CD14-positive monocyte (primary cell): ENCODE measurements around the gene WFDC1. TPM values are rescaled to one million over a fixed set of nuclear protein-coding genes. Genes with fewer than 3 reads are reported as not detected.

ENCODE experiments used
- DNase-seq, 3 donors: peaks; one replicate each; pipeline ENCODE4 v3.0.0-alpha.2; 2011 to 2022
- H2AFZ ChIP-seq: 2 replicates; pipeline ENCODE4 v1.6.0; 2012; ENCODE audit warnings: mild to moderate bottlenecking, low read depth, low read length, inconsistent platforms; ENCODE audit not compliant: insufficient read depth, poor library complexity, severe bottlenecking
- H3K27ac ChIP-seq, 2 donors: 1 replicate in 1 of 2; 2 replicates in 1 of 2; pipeline ENCODE4 v1.5.1; 2012 to 2013; ENCODE audit warnings: low read length in 2 of 2, control low read depth in 1 of 2, inconsistent platforms in 1 of 2, low read depth in 1 of 2, mild to moderate bottlenecking in 1 of 2
- H3K27me3 ChIP-seq, 2 donors: one replicate each; pipeline versions ENCODE4 v1.6.0 to v1.6.1; 2011 to 2013; ENCODE audit warnings: low read length in 2 of 2; ENCODE audit not compliant: control insufficient read depth in 2 of 2, insufficient read depth in 2 of 2
- H3K36me3 ChIP-seq, 2 donors: replicated peaks in 1 of 2; 1 replicate in 1 of 2; 2 replicates in 1 of 2; pipeline versions ENCODE4 v1.5.1 to v1.6.1; 2012 to 2013; ENCODE audit warnings: low read length in 2 of 2, control low read depth in 1 of 2, inconsistent platforms in 1 of 2, mild to moderate bottlenecking in 1 of 2; ENCODE audit not compliant: insufficient read depth in 2 of 2, control insufficient read depth in 1 of 2
- H3K4me1 ChIP-seq, 2 donors: 1 replicate in 1 of 2; 2 replicates in 1 of 2; pipeline versions ENCODE4 v1.5.1 to v1.6.1; 2012 to 2013; ENCODE audit warnings: low read length in 2 of 2, control low read depth in 1 of 2, inconsistent platforms in 1 of 2, mild to moderate bottlenecking in 1 of 2, moderate library complexity in 1 of 2; ENCODE audit not compliant: insufficient read depth in 2 of 2, control insufficient read depth in 1 of 2
- H3K4me2 ChIP-seq: replicated peaks from 2 replicates; pipeline ENCODE3; 2012; ENCODE audit warnings: low read length, moderate library complexity, mild to moderate bottlenecking; ENCODE audit not compliant: poor library complexity, severe bottlenecking; ENCODE audit errors: extremely low read depth
- H3K4me3 ChIP-seq, 3 experiments: fragments of 200-600 bp in 1 of 3; sonication (generic) in 1 of 3; replicated peaks in 1 of 3; 1 replicate in 2 of 3; 2 replicates in 1 of 3; pipeline ENCODE4 v1.5.1; 2011 to 2013; ENCODE audit warnings: low read length in 3 of 3, mild to moderate bottlenecking in 3 of 3, control low read depth in 2 of 3, low read depth in 2 of 3, inconsistent platforms in 1 of 3, moderate library complexity in 1 of 3
- H3K79me2 ChIP-seq: 2 replicates; pipeline ENCODE4 v1.6.0; 2012; ENCODE audit warnings: mild to moderate bottlenecking, control low read depth, inconsistent platforms, low read length, moderate library complexity; ENCODE audit not compliant: insufficient read depth
- H3K9ac ChIP-seq: 2 replicates; pipeline ENCODE4 v1.6.0; 2017; ENCODE audit warnings: low read length, mild to moderate bottlenecking; ENCODE audit not compliant: insufficient read depth, poor library complexity, severe bottlenecking
- H3K9me3 ChIP-seq, 2 donors: replicated peaks in 1 of 2; 1 replicate in 1 of 2; 2 replicates in 1 of 2; pipeline versions ENCODE4 v1.5.1 to v1.6.1; 2012 to 2013; ENCODE audit warnings: low read length in 2 of 2, control low read depth in 1 of 2; ENCODE audit not compliant: control insufficient read depth in 1 of 2, insufficient read depth in 1 of 2
- H4K20me1 ChIP-seq: 2 replicates; pipeline ENCODE4 v1.6.0; 2012; ENCODE audit warnings: mild to moderate bottlenecking, low read length, control low read depth, moderate library complexity; ENCODE audit not compliant: insufficient read depth
- H3K27ac Mint-ChIP-seq, 7 donors: one replicate each; pipeline ENCODE4 v1.8.0; 2020; ENCODE audit warnings: mild to moderate bottlenecking in 7 of 7, mixed read lengths in 7 of 7, moderate library complexity in 6 of 7, inconsistent platforms in 2 of 7
- H3K27me3 Mint-ChIP-seq, 3 donors: one replicate each; pipeline ENCODE4 v1.8.0; 2021 to 2022; ENCODE audit warnings: low read depth in 3 of 3, mild to moderate bottlenecking in 3 of 3, mixed read lengths in 3 of 3, moderate library complexity in 3 of 3, inconsistent platforms in 1 of 3
- H3K36me3 Mint-ChIP-seq, 2 donors: one replicate each; pipeline ENCODE4 v1.8.0; 2020; ENCODE audit warnings: mixed read lengths in 2 of 2, inconsistent platforms in 1 of 2, mild to moderate bottlenecking in 1 of 2
- H3K4me1 Mint-ChIP-seq: one replicate; pipeline ENCODE4 v1.8.0; 2020; ENCODE audit warnings: mild to moderate bottlenecking, mixed read lengths
- H3K4me3 Mint-ChIP-seq, 2 donors: one replicate each; pipeline ENCODE4 v1.8.0; 2020; ENCODE audit warnings: mild to moderate bottlenecking in 2 of 2, mixed read lengths in 2 of 2, moderate library complexity in 1 of 2
- H3K9me3 Mint-ChIP-seq, 7 donors: one replicate each; pipeline ENCODE4 v1.8.0; 2020 to 2022; ENCODE audit warnings: mixed read lengths in 7 of 7, mild to moderate bottlenecking in 6 of 7, moderate library complexity in 6 of 7, inconsistent platforms in 2 of 7
- CTCF ChIP-seq: fragments of 200-600 bp; IDR thresholded peaks from one replicate; pipeline ENCODE4 v1.8.0; 2022; ENCODE audit warnings: antibody characterized with exemption, mild to moderate bottlenecking
- WGBS: methylation state at CpG from one replicate; pipeline ENCODE4 v1.1.5; 2013; ENCODE audit warnings: missing lambda C conversion rate; ENCODE audit not compliant: insufficient coverage; 5-methylcytosine and 5-hydroxymethylcytosine counted together
- intact Hi-C, 2 donors: fragments of 100-400 bp; cut with micrococcal nuclease; formaldehyde crosslinking; loops; one replicate each; pipeline versions ENCODE4 v1.15.0 to v1.15.1; 2023
- polyA plus RNA-seq, 3 donors: library from polyadenylated mRNA; depleted of rRNA in 1 of 3; unstranded in 2 of 3; stranded (reverse) in 1 of 3; fragments of 300-500 nt in 2 of 3; fragments of >200 nt in 1 of 3; fragmentation: Illumina TruSeq in 2 of 3; gene quantifications; 1 replicate in 2 of 3; 2 replicates in 1 of 3; pipeline ENCODE4 v1.2.3, GENCODE V29; 2012 to 2021

The WFDC1 gene
- polyA plus RNA-seq, 3 donors: not detected

GRCh38 chr16:84283314-84284153 lies 11.1 kb upstream of the WFDC1 start:
- peaks cover 7 to 13% (median 9%) of the 10 kb centered on the region in 3 donors for H3K27me3 Mint-ChIP-seq
- intact Hi-C loops: no loop called here
- no peak overlapping the region for H2AFZ ChIP-seq
- no peak overlapping the region for H3K27ac ChIP-seq
- H3K9me3 Mint-ChIP-seq: no peaks in the 10 kb centered on the region
- no peak for TF ChIP-seq CTCF
- no peak overlapping the region for H3K4me3 Mint-ChIP-seq
- no peak overlapping the region for H3K9ac ChIP-seq
- no peak overlapping the region for H3K27ac Mint-ChIP-seq
- H3K4me1 Mint-ChIP-seq: peaks cover 3% of the 10 kb centered on the region
- no peak for DNase-seq
- no peaks in the 10 kb centered on the region for H3K79me2 ChIP-seq
- no peaks in the 10 kb centered on the region for H4K20me1 ChIP-seq
- no peaks in the 10 kb centered on the region for H3K4me1 ChIP-seq
- H3K4me3 ChIP-seq: no peak overlapping the region
- H3K27me3 ChIP-seq: no peaks in the 10 kb centered on the region
- no peaks in the 10 kb centered on the region for H3K9me3 ChIP-seq
- H3K4me2 ChIP-seq: no peak overlapping the region
- H3K36me3 ChIP-seq: no peaks in the 10 kb centered on the region
- 95% methylated on average over 24 of the region's 24 CpGs for WGBS
- no peaks in the 10 kb centered on the region for H3K36me3 Mint-ChIP-seq

- H3K4me3 Mint-ChIP-seq: no peak overlapping the region
- peaks cover 8 to 16% (median 9%) of the 10 kb centered on the region in 3 donors for H3K27me3 Mint-ChIP-seq
- no peak overlapping the region for H2AFZ ChIP-seq
- intact Hi-C loops: no loop called here
- H3K4me2 ChIP-seq: no peak overlapping the region
- peaks cover 3% of the 10 kb centered on the region for H3K4me1 Mint-ChIP-seq
- no peaks in the 10 kb centered on the region for H3K9me3 Mint-ChIP-seq
- no peak overlapping the region for H3K27ac ChIP-seq
- no peaks in the 10 kb centered on the region for H4K20me1 ChIP-seq
- TF ChIP-seq CTCF: no peak
- H3K4me1 ChIP-seq: no peaks in the 10 kb centered on the region
- no peaks in the 10 kb centered on the region for H3K27me3 ChIP-seq
- H3K9ac ChIP-seq: no peak overlapping the region
- no peaks in the 10 kb centered on the region for H3K36me3 ChIP-seq
- no peak overlapping the region for H3K27ac Mint-ChIP-seq
- no peak for DNase-seq
- H3K4me3 ChIP-seq: no peak overlapping the region
- H3K9me3 ChIP-seq: no peaks in the 10 kb centered on the region
- 72% methylated on average over 10 of the region's 13 CpGs for WGBS
- no peaks in the 10 kb centered on the region for H3K36me3 Mint-ChIP-seq
- H3K79me2 ChIP-seq: no peaks in the 10 kb centered on the region
Measured at GRCh38 chr16:84284154-84284722, 10.4 kb upstream of the WFDC1 start.
